NCI-H226 (cell line): ENCODE results near the gene NEDD8.
A peak's percentile ranks its signal among the peaks of the same experiment; 100 is the strongest.

Experiments
- DNase-seq: peaks from one replicate; pipeline ENCODE4 v3.0.0-alpha.2; 2015

NEDD8 gene

DNA sequence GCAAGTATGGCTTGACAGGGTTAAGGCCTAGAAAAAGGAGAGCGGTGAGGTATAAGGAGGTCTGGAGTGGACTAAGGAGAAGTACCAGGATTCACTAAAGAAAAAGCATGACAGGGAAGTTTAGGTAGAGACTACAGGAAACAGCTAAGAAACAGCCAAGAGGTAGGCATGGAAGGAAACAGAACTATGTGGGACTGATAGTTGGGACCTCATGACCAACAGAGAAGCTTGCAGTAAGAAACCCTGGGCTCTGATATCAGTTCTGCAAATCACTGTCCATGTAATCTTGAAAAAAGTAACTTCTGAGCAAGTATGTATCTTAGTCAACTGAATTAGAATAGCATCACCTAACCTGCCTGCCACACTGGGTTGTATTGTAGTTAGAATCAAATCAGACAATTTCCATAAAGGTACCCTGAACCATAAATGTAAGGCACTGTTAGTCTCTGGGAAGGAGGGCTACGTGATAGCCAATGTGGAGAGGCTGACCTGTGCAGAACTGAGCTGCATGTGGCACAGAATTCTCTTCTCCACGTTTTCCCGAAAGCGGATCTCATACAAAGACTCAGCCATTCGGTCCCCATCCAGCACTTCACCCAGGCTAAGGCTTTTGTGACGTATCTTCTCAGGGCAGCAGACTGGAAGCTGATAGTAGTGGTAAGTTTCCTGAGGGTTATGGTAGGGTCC lies 37.8 kb downstream of the NEDD8 start:
- peak; percentile 1 for DNase-seq

DNA sequence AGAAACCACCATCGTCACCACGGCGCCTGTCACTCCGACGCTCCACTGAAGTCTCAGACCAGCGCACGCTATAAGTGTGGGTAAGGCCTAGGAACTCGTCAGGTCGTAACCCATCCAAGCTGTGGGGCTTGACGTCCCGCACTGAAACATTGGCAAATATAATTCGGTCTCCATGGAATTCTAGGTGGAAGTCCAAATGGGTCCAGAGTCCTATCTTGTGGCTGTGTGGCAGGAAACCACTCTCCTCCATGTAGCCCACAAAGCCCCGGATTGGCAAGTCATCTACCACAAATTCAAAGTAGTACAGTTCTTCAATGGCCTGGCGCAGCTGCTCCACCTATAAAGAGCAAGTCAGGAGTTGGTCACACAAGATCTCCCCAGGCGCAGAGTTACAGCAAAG lies 39.2 kb downstream of the NEDD8 start:
- DNase-seq, result peak; percentile 0

DNA sequence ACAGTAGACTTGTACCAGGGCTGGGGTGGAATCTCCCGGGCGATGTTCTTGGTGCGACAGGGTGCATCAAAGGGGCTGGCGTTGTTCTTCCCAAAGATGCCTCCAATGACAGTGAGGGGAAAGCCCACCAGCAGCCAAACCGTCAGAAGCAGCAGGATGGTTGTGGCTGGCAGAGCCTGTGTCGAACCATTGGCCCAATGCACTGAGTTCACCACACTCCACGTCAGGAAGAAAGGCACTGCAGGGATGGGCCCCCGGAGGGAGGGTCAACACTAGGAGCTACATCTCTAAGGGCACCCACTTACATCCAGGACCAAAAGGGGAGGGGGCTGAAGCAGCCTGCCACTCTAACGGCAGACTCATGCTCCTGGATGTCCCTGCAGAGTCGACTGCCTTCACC lies 41.8 kb downstream of the NEDD8 start:
- peak; percentile 0 for DNase-seq

DNA sequence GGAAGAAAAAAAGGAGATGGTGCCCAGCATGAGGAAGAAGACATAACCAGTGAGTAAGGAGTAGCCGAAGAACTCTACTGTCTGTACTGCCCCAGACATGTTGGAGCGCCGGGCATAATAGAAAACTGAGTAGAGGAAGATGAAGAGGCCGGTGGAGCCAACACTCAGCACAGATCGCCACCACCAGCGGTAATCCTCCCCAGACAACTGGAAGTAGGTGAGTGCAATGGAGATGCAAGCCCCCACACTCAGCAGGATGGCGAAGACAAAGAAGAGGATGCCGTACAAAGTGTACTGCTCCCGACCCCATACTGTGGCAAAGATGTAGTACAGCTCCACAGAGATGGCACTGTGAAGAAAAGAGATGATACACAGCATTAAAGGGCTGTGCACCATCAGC lies 42.7 kb downstream of the NEDD8 start:
- DNase-seq, result no peak

DNA sequence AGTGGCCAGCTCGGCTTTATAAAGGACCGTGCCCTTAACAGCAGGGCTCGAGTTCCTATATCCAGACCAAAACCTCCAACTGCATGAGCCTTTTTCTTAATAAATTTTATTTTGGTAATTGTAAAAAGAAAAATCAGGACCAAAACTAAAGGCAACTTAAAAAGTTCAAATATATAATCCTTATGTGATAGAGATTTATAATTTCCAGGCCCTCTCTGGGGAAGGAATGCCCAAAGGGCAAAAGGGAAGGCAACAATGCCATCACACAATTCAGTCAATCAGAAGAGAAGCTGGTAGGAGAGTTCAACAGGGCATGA lies 43.1 kb downstream of the NEDD8 start:
- no peak for DNase-seq

DNA sequence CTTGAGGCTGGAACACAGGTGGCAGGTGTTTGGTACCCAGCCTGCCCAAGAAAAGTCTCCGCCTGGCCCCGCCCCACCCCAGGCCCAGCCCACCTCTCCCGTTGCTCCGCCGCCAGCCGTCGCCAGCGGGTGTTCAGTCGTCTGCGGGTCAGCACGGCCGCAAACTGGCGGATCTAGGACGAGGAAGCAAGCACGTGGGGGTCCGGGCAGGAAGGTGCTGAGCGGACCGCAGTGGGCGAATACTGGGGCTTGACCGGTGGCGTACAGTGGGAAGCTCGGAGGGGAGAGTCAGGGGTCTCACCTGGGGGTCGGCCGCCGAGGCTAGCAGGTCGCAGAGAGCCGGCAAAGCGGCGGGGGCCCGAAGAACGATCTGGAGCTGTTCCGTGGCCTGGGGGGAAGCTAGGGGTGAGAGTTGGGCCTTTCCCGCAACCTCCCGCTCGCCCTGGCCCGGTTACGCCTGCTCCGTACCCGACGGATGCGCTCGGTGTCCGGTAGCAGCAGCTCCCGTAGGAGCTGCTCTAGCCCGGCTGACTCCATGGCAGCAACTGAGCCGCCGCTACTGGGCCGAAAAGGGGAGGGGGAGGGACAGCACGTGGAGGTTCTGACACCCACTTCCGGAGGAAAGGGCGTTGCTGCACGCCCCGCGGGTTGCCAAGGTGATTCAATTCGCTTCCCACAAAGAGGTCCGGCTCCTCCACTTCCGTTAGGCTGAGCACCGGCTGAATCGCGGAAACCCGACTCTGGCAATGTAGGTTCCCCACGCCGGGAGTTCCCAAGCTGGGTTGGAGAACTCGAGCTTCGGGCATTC lies 43.7 kb downstream of the NEDD8 start, which contains the start of gene IPO4:
Gene IPO4 (minus strand): TSS at position 566 of the 808 bp plus-strand sequence. CDS start 29 bp downstream, at position 537.
- DNase-seq, result peak; percentile 95

DNA sequence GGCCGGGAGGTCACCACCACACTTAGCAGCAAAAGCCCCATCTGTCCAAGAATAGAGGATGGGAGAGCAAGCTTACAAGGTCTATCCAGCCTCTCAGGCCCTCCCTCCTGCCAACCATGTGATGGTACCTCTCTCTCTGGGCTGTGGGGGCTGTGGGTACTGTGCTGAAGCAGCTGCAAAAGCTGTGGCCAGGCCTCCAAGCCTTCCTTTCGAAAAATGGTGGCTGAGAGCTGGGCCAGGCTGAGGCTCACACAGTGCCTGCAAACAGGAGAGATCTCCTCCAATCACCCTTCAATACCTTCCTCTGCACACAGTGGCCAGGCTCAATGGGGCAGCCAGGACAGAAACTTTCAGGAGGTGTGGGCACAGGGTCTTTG lies 44.6 kb downstream of the NEDD8 start:
- DNase-seq, result no peak

DNA sequence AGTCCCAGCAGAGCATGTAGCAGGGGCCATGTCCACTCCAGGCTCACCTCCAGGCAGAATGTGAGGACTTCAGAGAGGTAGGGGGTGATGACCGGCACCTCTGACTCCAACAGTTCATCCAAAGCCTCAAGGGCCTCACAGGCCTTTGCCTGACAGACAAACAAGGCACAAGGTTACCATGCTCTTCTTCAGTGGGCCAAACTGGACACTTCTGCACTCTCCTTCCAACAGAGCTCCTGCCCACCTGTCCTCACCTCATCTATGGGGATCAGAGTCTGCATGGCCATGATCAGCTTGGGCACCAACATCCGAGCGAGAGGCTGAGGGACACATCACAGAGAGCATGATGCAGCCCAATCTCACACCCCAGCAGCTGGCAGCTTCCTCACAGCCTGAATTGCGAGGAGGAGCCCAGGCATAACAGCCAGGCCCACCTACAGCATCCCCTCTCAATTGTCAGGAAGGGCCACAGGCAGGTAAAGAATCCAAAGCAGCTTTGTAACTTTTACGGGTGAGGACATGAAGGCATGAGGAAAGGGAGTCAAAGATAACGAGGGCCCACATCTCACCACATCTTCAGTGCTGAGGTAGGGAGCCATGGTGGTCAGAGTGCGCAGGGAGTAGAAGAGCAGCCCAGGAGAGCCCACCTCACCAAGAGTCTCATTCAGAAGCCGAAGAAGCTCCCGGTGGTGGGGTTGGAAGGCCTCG lies 45.2 kb downstream of the NEDD8 start:
- no peak for DNase-seq

DNA sequence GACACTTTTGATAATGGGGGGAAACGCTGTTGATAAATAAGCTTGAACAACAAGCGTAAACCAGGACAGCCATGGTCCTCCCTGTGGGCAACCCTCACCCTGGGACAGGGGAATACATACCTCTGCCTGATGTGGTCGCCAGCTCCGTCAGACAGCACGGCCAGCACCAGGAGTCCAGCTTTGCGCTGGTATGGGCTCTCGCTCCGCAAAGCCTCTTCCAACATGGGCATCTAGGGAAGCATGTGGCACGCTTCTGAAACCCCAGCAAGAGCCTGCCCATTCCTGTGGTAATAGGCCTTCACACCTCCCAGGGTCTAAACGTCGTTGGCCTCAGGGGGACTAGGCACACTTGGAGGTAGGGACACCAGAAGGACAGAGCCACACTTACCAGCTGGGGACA lies 46.4 kb downstream of the NEDD8 start:
- no peak for DNase-seq

DNA sequence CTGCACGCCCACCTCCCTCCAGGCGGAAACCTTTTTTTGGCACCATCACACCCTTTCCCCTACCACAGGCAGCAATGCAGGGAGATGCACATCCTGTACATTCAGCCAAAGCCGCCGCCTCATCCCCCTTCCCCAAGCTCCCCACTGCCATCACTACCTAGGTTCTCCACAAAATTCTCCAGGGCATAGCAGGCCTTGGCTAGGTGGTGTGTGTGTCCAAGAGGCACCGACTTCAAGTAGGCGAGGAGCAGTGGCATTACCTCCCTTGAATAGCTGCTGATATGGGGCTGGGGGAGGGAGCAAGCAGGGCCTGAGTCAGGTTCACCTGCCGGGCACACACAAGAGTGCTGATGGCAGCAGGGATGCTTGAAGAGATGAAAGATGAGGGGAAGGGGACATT lies 47.1 kb downstream of the NEDD8 start:
- DNase-seq, result no peak

DNA sequence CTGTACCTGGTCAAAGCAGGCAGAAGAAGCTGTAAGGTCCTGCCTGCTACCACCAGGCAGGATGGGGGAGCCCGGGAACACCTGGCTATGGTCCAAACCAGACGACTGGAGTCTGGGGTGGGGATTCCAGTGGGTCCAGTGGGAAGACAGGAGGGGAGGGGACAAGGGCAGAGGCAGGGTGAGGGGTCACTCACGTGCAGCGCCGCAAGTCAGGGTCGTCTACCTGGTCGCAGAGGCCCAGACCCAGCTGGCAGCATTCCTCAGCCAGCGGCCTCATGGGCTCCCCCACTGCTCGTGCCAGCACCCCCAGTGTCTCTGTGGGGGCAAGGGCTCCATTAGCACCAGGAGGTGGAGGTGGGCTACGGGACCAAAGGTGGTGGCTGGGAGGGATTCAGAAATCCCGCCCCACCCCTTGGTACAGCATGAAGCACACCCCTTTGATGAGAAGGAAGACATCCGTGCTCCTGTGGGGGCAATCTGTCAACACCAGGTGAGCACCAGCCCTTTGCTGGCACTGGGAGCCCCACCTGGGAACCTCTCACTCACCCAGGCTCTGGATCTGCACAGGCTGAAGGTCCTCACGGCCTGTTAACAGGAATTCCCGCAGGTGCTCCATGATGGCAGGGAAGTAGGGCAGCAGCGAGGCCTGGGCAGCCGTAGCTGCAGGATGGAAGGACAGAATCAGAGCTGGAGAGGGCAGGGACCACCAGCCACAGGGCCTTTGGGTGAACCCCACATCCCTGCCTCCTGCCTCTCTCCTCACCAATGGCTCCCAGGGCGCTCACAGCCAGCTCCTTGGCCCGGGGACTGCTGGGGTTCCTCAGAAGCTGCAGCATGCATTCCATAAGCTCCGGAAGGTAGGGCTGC lies 47.8 kb downstream of the NEDD8 start:
- DNase-seq, result no peak

DNA sequence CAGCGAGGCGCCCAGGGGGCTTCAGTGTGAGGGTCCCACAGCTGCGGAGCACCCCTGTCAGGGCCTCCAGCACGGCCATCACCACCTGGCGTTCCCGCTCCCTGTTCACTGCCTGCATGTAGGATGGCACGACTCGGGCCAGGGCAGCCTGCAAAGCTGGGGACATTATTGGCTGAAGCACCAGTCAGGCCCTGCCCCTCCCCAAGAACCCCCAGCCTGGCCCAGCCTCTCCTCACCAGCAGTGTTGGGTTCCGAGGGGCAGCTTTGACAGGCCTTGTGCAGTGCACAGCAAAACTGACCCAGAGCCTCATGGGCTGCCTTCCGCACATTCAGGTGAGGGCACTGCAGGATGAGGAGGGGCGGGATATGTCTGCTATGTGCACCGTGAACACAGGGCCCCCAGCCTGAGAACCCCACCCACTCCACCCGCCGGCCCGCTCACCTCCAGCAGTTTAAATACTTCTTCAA lies 49.1 kb downstream of the NEDD8 start:
- DNase-seq, result no peak

DNA sequence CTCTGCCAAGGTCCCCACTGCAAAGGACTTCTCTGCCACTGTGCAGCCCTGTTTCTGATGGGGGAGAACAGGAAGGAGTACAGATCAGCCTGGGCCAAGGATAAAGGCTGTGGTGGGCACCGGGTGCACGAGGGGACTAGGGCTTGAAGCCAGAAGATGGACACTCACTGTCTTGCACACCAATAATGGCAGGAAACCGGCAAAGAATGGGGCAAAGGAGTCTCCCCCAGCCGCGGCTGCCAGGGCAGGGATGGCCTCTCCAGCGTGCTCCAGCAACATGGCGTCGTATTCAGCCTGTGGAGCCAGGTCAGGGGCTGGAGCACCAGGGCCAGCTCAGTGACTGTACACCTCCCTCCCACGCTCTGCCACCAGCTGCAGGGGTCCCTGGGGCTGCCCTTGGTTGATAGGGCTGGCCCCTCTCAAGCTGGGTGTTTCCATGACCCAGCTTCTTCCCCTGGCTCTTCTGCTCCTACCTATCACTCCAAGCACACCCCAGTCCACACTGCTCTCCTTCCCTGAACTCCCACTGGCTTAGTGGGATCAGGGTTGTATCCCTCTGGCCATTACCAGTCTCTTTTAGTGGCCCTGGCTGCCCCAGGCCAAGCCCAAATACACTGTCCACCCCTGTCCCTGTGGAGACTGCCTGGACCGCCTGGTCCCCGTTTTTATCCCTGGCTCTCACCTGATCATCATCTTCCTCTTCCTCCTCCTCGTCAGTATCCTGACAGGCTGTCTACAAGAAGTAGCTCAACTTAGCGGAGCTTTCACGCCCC lies 49.9 kb downstream of the NEDD8 start:
- DNase-seq, result no peak

DNA sequence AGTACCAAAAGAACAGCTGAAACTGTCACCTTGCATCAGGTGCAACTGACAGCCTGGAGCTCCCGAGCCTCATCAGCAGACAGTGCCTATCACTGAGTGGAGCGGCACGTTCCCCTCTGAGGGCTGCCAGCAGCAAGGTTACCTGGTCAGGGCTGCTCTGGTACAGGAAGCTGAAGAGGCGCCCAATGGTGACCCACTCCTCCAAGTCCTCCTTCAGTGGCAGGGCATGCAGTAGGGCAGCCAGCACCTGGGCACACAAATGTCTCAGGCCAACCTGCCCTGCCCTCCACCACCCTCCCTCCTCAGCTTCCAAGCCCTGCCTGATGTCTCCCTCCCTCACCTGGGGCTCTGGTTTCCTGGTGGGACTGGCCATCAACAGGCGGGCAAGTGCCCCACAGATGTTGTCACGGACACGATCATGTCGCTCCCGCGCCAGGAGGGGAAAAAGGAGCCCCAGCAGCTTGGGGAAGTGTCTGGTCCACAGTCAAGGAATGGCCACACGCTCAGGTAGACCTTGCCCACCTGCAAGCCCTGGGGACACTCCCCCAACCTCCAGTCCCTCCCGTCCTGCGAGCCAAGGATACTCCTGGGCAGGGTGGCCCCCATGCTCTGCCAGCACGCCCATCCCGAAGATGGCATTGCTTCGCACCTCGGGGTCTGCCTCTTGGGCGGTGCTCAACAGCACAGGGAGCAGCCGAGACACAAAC lies 50.6 kb downstream of the NEDD8 start:
- no peak for DNase-seq

DNA sequence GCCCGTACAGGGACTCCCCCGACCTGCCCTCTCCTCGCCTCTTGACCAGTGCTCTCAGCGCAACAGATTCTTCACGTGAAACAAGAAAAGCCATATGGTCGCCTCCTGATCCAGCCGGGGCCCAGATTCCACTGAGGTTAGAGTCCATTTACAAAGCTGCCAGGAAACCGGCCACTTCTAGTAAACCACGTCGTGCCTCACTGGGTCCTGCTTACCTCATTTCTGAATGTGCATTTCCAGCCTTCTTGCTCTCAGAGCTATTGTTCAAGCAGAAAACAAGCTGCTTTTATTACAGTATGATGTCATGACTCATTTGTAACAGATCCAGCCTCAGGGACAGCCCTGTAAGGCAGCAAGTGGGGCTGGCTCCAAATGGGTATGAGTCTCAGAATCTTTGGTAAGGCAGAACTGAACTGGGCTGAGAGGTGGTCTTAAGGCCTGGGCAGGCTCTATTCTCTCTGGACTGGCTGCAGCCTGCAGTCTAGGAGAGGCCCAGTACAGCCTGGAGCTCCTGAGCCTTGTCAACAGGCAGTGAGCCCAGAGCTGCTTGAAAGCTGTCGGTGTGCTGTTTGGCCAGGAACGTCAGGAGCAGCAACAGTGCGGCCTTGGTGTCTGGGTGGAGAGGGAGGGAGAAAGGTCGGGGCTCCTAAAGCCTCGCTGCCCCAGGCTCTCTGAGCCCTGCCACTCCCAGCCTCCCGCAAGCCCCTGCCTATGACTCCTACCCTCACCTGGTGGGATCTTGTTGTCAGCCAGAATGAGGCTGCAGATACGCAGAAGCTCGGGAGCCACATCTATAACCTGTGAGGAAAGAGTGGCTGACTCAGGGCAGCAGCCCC lies 52.0 kb downstream of the NEDD8 start:
- DNase-seq, result peak; percentile 25

DNA sequence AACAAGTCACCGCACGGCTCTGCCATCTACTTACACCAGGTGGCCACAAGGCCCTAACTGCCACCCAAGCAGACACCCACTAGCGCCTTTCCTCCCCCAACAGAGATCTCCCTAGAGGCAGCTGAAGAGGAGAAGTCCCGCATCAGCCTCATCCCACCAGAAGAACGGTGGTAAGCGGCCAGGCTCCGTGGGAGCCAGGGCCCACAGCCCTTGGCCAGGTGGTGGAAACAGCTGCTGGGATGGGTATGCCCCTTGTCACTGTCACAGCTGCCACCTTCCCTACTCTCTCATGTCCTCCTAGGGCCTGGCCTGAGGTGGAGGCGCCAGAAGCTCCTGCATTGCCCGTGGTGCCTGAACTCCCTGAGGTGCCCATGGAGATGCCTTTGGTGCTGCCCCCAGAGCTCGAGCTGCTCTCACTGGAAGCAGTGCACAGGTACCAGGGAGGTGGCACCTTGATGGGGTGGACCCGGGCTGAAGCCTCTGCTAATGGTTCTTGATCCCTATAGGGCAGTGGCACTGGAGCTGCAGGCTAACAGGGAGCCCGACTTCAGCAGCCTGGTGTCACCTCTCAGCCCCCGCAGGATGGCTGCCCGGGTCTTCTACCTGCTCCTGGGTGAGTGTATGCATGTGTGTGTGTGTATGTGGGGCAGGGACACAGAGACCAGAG lies 52.7 kb downstream of the NEDD8 start:
- no peak for DNase-seq

DNA sequence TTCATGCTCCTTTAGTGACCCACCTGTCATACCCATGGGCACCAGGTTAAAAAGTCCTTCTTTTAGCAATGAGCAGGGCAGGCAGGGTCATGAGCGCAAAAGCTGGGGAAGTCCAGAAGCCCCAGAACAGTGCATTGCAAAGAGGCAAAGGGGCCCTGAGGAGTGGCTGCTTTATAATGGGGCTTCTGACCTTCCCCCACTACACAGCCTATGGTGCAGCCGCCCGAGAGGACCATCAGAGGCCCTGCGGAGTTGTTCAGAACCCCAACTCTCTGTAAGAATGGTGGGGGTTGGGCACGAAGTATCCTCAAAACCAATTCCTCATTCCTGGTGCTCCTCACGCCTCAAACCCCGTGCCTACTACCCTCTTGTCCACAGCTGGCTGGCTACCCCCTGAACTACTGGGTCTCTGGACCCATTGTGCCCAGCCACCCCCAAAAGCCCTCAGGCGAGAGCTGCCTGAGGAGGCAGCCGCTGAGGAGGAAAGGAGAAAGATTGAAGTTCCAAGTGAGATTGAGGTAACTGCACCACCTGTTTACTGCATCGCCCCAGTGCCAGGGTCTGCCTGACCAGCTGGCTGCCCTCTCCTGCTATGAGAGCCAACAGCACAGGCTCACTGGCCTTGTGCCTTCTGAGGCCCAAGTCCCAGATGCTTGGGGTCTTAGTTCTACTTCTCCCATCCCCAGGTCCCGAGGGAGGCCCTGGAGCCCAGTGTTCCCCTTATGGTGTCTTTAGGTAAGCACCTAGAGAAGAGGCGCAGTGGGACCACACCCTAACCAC lies 53.6 kb downstream of the NEDD8 start:
- no peak for DNase-seq

DNA sequence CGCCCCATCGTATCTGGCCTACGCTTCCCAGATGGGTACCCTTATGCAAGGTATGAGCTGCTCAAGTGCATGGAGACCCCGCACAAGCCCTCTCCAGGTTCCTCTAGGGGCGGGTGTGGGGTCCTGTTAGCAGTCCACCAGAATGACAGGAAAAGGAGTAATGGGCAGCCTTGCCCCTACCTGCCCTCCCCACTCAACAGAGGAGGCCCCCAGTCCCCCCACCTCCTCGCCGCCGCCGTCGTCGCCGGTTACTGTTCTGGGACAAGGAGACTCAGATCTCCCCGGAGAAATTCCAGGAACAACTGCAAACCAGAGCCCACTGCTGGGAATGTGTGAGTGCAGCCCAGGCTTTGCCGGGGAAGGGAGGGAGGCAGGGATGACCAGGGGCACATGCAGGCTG lies 54.3 kb downstream of the NEDD8 start:
- DNase-seq, result no peak
